GM23338 (cell line): ENCODE measurements around the gene PCSK2. TPM values are rescaled to one million over a fixed set of nuclear protein-coding genes. Genes with fewer than 3 reads are reported as not detected.

Experiments
- ATAC-seq: fragments of 200-7000 bp; cut with Tn5 transposase; 3 replicates; pipeline ENCODE4 v1.9.1; 2020
- DNase-seq: peaks from one replicate; pipeline ENCODE4 v3.0.0-alpha.2; 2015; ENCODE audit warnings: low spot score
- H2AFZ ChIP-seq: fragments of 200-600 bp; sonication (generic); 2 replicates; pipeline ENCODE4 v1.8.0; 2016; ENCODE audit warnings: antibody characterized with exemption, mild to moderate bottlenecking, moderate library complexity
- H3F3A ChIP-seq: fragments of 200-600 bp; sonication (generic); replicated peaks from 2 replicates; pipeline ENCODE4 v1.8.0; 2017; ENCODE audit warnings: antibody characterized with exemption, mixed run types, low read depth
- H3K27ac ChIP-seq: fragments of 200-600 bp; sonication (generic); 2 replicates; pipeline ENCODE4 v1.6.1; 2016; ENCODE audit warnings: low read depth
- H3K27me3 ChIP-seq: fragments of 200-600 bp; sonication (generic); 2 replicates; pipeline ENCODE4 v1.8.0; 2016; ENCODE audit warnings: mild to moderate bottlenecking, mixed run types, moderate library complexity; ENCODE audit not compliant: insufficient read depth
- H3K36me3 ChIP-seq: fragments of 200-600 bp; sonication (generic); 2 replicates; pipeline ENCODE4 v1.8.0; 2016; ENCODE audit warnings: mild to moderate bottlenecking; ENCODE audit not compliant: insufficient read depth
- H3K4me1 ChIP-seq: fragments of 200-600 bp; sonication (generic); 2 replicates; pipeline ENCODE4 v1.8.0; 2016; ENCODE audit warnings: mild to moderate bottlenecking, moderate library complexity; ENCODE audit not compliant: insufficient read depth
- H3K4me2 ChIP-seq: fragments of 200-600 bp; sonication (generic); 2 replicates; pipeline ENCODE4 v1.7.1; 2017; ENCODE audit warnings: mixed run types
- H3K4me3 ChIP-seq: fragments of 200-600 bp; sonication (generic); 2 replicates; pipeline ENCODE4 v1.6.1; 2016; ENCODE audit warnings: mixed run types
- H3K79me2 ChIP-seq: fragments of 200-600 bp; sonication (generic); replicated peaks from 2 replicates; pipeline ENCODE4 v1.8.0; 2017; ENCODE audit warnings: mild to moderate bottlenecking; ENCODE audit not compliant: insufficient read depth
- H3K9me2 ChIP-seq: fragments of 200-600 bp; sonication (generic); 2 replicates; pipeline ENCODE4 v1.8.0; 2017; ENCODE audit not compliant: insufficient read depth
- H4K20me1 ChIP-seq: fragments of 200-600 bp; sonication (generic); replicated peaks from 2 replicates; pipeline ENCODE4 v1.8.0; 2017; ENCODE audit warnings: mild to moderate bottlenecking; ENCODE audit not compliant: insufficient read depth
- H3K27ac Mint-ChIP-seq: 2 replicates; pipeline ENCODE4 v1.8.0; 2020; ENCODE audit warnings: inconsistent platforms, mild to moderate bottlenecking, moderate library complexity, mixed read lengths
- H3K27me3 Mint-ChIP-seq: 3 replicates; pipeline ENCODE4 v1.8.0; 2022; ENCODE audit warnings: low read depth, mild to moderate bottlenecking, moderate library complexity, mixed read lengths, inconsistent platforms; ENCODE audit not compliant: insufficient read depth, poor library complexity
- H3K36me3 Mint-ChIP-seq: 3 replicates; pipeline ENCODE4 v1.8.0; 2021; ENCODE audit warnings: low read depth, mild to moderate bottlenecking, inconsistent platforms, moderate library complexity, mixed read lengths
- H3K4me1 Mint-ChIP-seq: 3 replicates; pipeline ENCODE4 v1.8.0; 2020; ENCODE audit warnings: mild to moderate bottlenecking, inconsistent platforms, mixed read lengths
- H3K4me3 Mint-ChIP-seq: 3 replicates; pipeline ENCODE4 v1.8.0; 2021; ENCODE audit warnings: moderate library complexity, mild to moderate bottlenecking, inconsistent platforms, mixed read lengths
- H3K9me3 Mint-ChIP-seq: 3 replicates; pipeline ENCODE4 v1.8.0; 2020; ENCODE audit warnings: moderate library complexity, mild to moderate bottlenecking, inconsistent platforms, mixed read lengths
- CREB1 ChIP-seq: fragments of 250-450 bp; sonication (Bioruptor Pico); IDR thresholded peaks from 2 replicates; pipeline ENCODE4 v1.5.0; 2020; ENCODE audit warnings: low read depth, mild to moderate bottlenecking, moderate library complexity
- EZH2 ChIP-seq: fragments of 200-600 bp; sonication (generic); IDR thresholded peaks from one replicate; pipeline ENCODE4 v1.8.0; 2017; ENCODE audit warnings: antibody characterized with exemption, mild to moderate bottlenecking, low read depth; ENCODE audit not compliant: unreplicated experiment
- JUNB ChIP-seq: IDR thresholded peaks from one replicate; pipeline ENCODE4 v1.6.1; 2016; ENCODE audit warnings: antibody characterized with exemption; ENCODE audit not compliant: unreplicated experiment
- NANOG ChIP-seq: IDR thresholded peaks from 2 replicates; pipeline ENCODE4 v1.6.1; 2016; ENCODE audit warnings: antibody characterized with exemption, borderline replicate concordance
- POLR2AphosphoS5 ChIP-seq: IDR thresholded peaks from 2 replicates; pipeline ENCODE4 v1.6.1; 2016; ENCODE audit warnings: antibody characterized with exemption, low read depth
- ZNF114 ChIP-seq: fragments of 250-450 bp; sonication (Bioruptor Pico); IDR thresholded peaks from 2 replicates; pipeline ENCODE4 v1.5.0; 2020; ENCODE audit warnings: mild to moderate bottlenecking, moderate library complexity
- ZNF331 ChIP-seq: fragments of 250-450 bp; sonication (Bioruptor Pico); IDR thresholded peaks from 2 replicates; pipeline ENCODE4 v1.5.0; 2020; ENCODE audit warnings: low read depth, mild to moderate bottlenecking, moderate library complexity
- polyA plus RNA-seq: library from polyadenylated mRNA; unstranded; fragments of >200 nt; fragmentation: Nextera tagmentation; extraction: Ambion mirVana; gene quantifications from 2 replicates; pipeline ENCODE4 v1.2.1, GENCODE V29; 2016
- total RNA-seq: library from RNA; depleted of rRNA; stranded (reverse); fragments of >200 nt; shearing (Covaris generic); gene quantifications from 2 replicates; pipeline ENCODE4 v1.2.3, GENCODE V29; 2014
- TF ChIP-seq, protein P1 (sequence below): fragments of 250-450 bp; sonication (Bioruptor Pico); IDR thresholded peaks from 2 replicates; pipeline ENCODE4 v1.5.0; 2020; ENCODE audit warnings: mild to moderate bottlenecking, moderate library complexity
- TF ChIP-seq, protein P2 (sequence below): IDR thresholded peaks from one replicate; pipeline ENCODE4 v1.6.1; 2018; ENCODE audit warnings: antibody characterized with exemption; ENCODE audit not compliant: unreplicated experiment

Gene PCSK2
- total and polyA plus RNA-seq, 2 experiments from 2014 or later, result 0.37 to 1.1 TPM

DNA sequence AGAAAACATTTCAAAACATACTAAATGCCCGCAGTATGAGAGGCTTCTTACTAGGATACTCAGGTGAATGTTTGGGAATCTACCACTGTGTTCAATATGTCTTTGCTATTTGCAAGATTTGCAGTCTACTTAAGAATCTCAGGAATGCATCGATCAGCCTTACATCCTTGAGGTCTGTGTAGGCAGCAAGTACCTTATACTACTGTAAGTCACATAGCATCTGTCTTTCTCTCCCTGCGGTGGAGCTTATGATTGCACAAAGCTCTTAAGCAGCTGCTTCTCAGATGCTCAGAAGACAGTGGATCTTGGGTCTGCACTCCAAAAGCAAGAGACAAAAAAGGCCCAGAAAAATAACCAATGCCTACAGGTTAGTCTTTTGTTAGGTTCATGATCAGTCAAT lies 21.4 kb downstream of the PCSK2 start:
- Histone ChIP-seq H3K4me3 (no peak overlapping the region), H3K79me2 (no peaks in the 10 kb centered on the region), H3K4me2 (no peak overlapping the region), H3K36me3 (no peaks in the 10 kb centered on the region), H3F3A (no peaks in the 10 kb centered on the region), H3K4me1 (peaks cover 8% of the 10 kb centered on the region), H3K27ac (no peak overlapping the region), H4K20me1 (no peaks in the 10 kb centered on the region), H3K9me2 (no peaks in the 10 kb centered on the region), H2AFZ (peak overlapping the region; percentile 19; the same call in 1 of the 2 replicates), H3K27me3 (no peaks in the 10 kb centered on the region)
- DNase-seq (peak; percentile 31), ATAC-seq (0 out of 3 replicates have a peak, but pooled peaks have one; percentile 26)
- TF ChIP-seq, protein P1, sequence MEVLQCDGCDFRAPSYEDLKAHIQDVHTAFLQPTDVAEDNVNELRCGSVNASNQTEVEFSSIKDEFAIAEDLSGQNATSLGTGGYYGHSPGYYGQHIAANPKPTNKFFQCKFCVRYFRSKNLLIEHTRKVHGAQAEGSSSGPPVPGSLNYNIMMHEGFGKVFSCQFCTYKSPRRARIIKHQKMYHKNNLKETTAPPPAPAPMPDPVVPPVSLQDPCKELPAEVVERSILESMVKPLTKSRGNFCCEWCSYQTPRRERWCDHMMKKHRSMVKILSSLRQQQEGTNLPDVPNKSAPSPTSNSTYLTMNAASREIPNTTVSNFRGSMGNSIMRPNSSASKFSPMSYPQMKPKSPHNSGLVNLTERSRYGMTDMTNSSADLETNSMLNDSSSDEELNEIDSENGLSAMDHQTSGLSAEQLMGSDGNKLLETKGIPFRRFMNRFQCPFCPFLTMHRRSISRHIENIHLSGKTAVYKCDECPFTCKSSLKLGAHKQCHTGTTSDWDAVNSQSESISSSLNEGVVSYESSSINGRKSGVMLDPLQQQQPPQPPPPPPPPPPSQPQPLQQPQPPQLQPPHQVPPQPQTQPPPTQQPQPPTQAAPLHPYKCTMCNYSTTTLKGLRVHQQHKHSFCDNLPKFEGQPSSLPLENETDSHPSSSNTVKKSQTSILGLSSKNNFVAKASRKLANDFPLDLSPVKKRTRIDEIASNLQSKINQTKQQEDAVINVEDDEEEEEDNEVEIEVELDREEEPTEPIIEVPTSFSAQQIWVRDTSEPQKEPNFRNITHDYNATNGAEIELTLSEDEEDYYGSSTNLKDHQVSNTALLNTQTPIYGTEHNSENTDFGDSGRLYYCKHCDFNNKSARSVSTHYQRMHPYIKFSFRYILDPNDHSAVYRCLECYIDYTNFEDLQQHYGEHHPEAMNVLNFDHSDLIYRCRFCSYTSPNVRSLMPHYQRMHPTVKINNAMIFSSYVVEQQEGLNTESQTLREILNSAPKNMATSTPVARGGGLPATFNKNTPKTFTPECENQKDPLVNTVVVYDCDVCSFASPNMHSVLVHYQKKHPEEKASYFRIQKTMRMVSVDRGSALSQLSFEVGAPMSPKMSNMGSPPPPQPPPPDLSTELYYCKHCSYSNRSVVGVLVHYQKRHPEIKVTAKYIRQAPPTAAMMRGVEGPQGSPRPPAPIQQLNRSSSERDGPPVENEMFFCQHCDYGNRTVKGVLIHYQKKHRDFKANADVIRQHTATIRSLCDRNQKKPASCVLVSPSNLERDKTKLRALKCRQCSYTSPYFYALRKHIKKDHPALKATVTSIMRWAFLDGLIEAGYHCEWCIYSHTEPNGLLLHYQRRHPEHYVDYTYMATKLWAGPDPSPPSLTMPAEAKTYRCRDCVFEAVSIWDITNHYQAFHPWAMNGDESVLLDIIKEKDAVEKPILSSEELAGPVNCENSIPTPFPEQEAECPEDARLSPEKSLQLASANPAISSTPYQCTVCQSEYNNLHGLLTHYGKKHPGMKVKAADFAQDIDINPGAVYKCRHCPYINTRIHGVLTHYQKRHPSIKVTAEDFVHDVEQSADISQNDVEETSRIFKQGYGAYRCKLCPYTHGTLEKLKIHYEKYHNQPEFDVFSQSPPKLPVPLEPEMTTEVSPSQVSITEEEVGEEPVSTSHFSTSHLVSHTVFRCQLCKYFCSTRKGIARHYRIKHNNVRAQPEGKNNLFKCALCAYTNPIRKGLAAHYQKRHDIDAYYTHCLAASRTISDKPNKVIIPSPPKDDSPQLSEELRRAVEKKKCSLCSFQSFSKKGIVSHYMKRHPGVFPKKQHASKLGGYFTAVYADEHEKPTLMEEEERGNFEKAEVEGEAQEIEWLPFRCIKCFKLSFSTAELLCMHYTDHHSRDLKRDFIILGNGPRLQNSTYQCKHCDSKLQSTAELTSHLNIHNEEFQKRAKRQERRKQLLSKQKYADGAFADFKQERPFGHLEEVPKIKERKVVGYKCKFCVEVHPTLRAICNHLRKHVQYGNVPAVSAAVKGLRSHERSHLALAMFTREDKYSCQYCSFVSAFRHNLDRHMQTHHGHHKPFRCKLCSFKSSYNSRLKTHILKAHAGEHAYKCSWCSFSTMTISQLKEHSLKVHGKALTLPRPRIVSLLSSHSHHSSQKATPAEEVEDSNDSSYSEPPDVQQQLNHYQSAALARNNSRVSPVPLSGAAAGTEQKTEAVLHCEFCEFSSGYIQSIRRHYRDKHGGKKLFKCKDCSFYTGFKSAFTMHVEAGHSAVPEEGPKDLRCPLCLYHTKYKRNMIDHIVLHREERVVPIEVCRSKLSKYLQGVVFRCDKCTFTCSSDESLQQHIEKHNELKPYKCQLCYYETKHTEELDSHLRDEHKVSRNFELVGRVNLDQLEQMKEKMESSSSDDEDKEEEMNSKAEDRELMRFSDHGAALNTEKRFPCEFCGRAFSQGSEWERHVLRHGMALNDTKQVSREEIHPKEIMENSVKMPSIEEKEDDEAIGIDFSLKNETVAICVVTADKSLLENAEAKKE (CRISPR knock-in tag), result no peak
- TF ChIP-seq JUNB (no peak), CREB1 (no peak), NANOG (no peak), POLR2AphosphoS5 (no peak), ZNF114 (CRISPR knock-in tag) (no peak), ZNF331 (CRISPR knock-in tag) (no peak), EZH2 (no peak)
- TF ChIP-seq, protein P2, sequence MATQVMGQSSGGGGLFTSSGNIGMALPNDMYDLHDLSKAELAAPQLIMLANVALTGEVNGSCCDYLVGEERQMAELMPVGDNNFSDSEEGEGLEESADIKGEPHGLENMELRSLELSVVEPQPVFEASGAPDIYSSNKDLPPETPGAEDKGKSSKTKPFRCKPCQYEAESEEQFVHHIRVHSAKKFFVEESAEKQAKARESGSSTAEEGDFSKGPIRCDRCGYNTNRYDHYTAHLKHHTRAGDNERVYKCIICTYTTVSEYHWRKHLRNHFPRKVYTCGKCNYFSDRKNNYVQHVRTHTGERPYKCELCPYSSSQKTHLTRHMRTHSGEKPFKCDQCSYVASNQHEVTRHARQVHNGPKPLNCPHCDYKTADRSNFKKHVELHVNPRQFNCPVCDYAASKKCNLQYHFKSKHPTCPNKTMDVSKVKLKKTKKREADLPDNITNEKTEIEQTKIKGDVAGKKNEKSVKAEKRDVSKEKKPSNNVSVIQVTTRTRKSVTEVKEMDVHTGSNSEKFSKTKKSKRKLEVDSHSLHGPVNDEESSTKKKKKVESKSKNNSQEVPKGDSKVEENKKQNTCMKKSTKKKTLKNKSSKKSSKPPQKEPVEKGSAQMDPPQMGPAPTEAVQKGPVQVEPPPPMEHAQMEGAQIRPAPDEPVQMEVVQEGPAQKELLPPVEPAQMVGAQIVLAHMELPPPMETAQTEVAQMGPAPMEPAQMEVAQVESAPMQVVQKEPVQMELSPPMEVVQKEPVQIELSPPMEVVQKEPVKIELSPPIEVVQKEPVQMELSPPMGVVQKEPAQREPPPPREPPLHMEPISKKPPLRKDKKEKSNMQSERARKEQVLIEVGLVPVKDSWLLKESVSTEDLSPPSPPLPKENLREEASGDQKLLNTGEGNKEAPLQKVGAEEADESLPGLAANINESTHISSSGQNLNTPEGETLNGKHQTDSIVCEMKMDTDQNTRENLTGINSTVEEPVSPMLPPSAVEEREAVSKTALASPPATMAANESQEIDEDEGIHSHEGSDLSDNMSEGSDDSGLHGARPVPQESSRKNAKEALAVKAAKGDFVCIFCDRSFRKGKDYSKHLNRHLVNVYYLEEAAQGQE, result no peak
- Mint-ChIP-seq H3K4me3 (no peak overlapping the region), H3K27ac (no peak overlapping the region), H3K4me1 (peaks cover 12% of the 10 kb centered on the region), H3K27me3 (no peaks in the 10 kb centered on the region), H3K36me3 (no peaks in the 10 kb centered on the region), H3K9me3 (no peaks in the 10 kb centered on the region)
